Esophagus muscularis mucosa (tissue), 3 donors: ENCODE data around the gene DEFB124.

ENCODE experiments used
- POLR2A ChIP-seq: fragments of 450-650 bp; IDR thresholded peaks from one replicate; pipeline ENCODE4 v1.6.1; 2017; ENCODE audit warnings: antibody characterized with exemption, moderate library complexity, mild to moderate bottlenecking, low read depth
- POLR2AphosphoS5 ChIP-seq, 2 donors: sonication (generic); formaldehyde crosslinking; IDR thresholded peaks; one replicate each; pipeline ENCODE4 v1.6.1; 2017; ENCODE audit warnings: antibody characterized with exemption in 2 of 2
- TF ChIP-seq, protein P1 (sequence below), 3 experiments: fragments of 200-600 bp in 2 of 3; fragments of 450-650 bp in 1 of 3; sonication (generic) in 2 of 3; IDR thresholded peaks; one replicate each; pipeline ENCODE4 v1.5.1; 2017 to 2019; ENCODE audit warnings: antibody characterized with exemption in 3 of 3, mild to moderate bottlenecking in 2 of 3, moderate library complexity in 1 of 3

DNA sequence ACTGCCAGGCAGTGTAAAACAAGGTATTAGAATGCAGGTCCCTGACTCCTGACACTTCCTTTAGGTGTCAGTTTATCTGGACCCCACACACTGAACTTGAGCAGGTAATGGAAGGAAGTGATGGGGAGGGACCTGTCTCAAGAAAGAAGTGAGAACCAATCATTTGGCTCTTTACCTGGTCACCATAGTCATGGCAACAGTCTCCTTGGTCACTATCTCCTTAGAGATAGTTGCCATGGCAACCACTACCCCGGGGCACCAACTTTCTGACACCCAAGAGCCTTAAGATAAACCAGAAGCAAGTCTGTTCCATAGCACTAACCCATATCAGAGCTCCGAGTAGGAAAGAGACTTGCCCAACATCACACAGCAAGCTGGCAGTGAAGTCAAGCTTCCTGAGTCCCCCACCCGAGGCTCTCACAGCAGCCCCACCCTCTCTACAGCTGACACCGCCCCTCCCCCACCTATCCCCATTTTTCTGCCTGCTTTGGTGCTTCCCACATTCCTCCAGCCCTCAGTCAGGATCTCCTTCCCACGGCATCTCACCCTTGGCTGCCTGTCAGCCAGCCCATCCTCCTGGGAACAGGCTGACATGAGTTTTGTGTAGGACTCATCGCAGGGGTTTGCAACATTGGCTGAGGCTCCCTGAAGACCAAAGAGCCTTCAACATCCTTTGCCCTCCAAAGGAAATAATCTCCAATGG is 23.1 kb upstream of the DEFB124 start:
- TF ChIP-seq, protein P1, sequence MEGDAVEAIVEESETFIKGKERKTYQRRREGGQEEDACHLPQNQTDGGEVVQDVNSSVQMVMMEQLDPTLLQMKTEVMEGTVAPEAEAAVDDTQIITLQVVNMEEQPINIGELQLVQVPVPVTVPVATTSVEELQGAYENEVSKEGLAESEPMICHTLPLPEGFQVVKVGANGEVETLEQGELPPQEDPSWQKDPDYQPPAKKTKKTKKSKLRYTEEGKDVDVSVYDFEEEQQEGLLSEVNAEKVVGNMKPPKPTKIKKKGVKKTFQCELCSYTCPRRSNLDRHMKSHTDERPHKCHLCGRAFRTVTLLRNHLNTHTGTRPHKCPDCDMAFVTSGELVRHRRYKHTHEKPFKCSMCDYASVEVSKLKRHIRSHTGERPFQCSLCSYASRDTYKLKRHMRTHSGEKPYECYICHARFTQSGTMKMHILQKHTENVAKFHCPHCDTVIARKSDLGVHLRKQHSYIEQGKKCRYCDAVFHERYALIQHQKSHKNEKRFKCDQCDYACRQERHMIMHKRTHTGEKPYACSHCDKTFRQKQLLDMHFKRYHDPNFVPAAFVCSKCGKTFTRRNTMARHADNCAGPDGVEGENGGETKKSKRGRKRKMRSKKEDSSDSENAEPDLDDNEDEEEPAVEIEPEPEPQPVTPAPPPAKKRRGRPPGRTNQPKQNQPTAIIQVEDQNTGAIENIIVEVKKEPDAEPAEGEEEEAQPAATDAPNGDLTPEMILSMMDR (IDR thresholded peaks at IDR 0.05): no peak
- no peak for TF ChIP-seq POLR2AphosphoS5 (IDR thresholded peaks at IDR 0.05)
- no peak for TF ChIP-seq POLR2A
